Stimulated activated CD4-positive, alpha-beta T cell treated with anti-CD3 and anti-CD28 coated beads, Interleukin-1b, Interleukin-23, amount 100 ng/mL, for 48 hours (primary cell): Measurements from ENCODE around the gene ZNF723.
"Not testable (repeated sequence)": the region's sequence is repeated elsewhere in the genome, so short reads cannot be mapped to it uniquely, and the experiment has no call there.

Source experiments
- DNase-seq: peaks from one replicate; pipeline ENCODE4 v3.0.0-alpha.2; 2020

The ZNF723 gene

DNA sequence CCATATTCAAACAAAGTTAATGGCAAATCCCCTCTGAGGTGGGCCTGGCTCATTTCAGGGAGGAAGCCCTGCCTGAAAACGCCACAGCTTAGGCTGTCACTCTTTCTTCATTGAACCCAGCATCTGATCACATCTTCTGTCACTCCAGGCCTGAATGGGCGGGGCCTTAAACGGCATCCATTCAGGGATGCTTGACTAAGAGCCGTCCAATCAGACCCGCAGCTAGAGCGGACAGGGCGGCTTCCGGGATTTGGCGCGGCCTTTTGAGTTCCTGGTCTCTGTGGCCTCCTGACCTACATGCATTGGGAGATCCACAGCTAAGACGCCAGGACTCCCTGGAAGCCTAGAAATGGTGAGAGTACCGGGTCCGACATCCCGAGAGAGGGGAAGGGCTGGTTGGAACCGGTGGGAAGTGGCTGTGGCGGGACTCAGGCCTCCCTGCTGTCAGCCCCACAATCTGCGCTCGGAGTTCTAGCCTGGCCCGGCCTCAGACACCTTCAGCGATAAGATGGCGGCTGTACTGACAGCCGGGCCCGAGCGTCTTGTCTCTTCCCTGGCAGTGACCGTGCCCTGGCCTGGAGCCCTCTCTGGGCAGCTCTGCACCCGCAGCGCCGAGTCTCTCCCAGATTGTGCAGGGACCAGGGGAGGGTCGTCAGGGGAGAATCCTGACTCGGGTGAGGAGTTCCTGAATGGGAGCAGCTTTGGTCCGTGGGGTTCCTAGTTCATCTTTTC, at the start of gene ZNF723:
Gene ZNF723, plus strand, starts transcription at position 261 of the 732 bp plus-strand sequence. Its CDS starts 89 bp downstream, at position 350.
- no peak for DNase-seq

DNA sequence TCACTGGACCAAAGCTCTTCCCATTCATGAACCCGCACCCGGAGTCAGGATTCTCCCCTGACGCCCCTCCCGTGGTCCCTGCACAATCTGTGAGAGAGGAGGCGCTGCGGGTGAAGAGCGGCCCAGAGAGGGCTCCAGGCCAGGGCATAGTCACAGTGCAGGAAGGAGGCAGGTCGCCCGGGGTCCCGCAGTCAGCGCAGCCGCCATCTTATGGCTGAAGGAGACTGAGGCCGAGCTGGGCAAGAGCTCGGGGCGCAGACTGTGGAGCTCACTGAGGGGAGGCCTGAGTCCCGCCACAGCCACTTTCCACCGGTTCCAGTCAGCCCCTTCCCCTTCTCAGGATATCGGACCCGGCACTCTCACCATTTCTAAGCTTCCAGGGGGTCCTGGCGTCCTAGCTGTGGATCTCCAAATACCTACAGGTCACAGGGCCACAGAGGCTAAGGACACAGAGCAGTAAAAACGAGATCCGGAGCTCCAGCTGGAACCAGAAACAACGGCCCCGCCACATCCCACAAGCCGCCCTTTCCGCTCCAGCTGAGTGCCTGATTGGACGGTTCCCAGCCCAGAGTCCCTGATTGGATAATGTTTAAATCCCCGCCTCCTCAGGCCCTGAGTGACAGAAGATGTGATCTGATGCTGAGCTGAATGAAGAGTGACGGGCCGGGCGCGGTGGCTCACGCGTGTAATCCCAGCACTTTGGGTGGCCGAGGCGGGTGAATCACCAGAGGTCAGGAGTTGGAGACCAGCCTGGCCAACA, 48.3 kb upstream of the ZNF723 start, which contains the start of gene ZNF99:
Gene ZNF99, minus strand, starts transcription at position 501 of the 760 bp plus-strand sequence. Its CDS starts 135 bp downstream, at position 366.
- DNase-seq, result no peak

DNA sequence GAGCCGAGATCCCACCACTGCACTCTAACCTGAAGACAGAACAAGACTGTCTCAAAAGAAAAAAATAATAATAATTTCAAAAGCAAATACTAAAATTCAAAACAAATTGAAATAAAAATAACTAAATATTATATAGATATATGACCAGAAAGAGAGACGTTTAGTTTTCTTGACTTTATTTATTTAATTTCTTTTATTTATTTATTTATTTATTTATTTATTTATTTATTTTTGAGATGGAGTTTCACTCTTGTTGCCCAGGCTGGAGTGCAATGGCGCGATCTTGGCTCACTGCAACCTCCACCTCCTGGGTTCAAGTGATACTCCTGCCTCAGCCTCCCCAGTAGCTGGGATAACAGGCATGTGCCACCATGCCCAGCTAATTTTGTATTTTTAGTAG, 39.2 kb upstream of the ZNF723 start:
- not testable (repeated sequence) for DNase-seq

DNA sequence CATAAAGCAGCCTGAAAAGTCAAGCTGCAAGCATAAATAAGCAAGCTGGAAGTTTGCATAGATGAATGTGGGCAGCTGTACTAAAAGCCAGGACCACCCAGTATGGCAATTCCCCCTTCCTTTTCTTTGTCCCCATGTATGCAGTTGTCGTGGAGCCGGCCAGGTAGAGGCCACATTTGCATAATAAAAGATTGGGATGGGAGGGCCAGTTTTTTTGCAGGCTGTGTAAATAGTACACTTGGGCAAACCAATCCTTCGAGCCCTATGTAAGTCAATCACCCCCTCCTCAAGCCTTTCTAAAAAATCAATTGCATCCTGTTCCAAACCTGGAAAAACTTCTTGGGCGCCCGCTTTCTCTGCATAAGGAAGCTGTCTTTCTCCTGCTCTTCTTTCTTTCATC, 35.1 kb upstream of the ZNF723 start:
- no peak for DNase-seq

DNA sequence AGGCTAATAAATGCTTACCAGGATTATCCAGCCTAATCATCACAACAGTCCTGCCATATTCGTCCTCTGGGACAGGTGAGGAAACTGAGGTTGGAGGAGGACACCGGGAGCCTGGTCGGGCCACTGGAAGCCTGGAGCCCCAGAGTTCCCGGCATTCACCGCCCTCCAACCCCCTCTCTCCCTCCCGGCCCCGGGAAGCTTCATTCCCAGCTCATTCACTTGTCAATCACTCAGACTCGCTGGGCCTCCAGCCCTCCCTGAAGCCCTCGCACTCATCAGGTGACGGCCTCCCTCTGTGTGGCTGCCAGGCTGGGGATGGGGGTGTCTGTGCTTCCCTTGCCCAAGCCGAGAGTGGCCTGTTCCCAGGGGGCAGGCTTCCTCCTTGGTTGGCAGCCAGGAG, 25.7 kb upstream of the ZNF723 start:
- DNase-seq, result no peak

DNA sequence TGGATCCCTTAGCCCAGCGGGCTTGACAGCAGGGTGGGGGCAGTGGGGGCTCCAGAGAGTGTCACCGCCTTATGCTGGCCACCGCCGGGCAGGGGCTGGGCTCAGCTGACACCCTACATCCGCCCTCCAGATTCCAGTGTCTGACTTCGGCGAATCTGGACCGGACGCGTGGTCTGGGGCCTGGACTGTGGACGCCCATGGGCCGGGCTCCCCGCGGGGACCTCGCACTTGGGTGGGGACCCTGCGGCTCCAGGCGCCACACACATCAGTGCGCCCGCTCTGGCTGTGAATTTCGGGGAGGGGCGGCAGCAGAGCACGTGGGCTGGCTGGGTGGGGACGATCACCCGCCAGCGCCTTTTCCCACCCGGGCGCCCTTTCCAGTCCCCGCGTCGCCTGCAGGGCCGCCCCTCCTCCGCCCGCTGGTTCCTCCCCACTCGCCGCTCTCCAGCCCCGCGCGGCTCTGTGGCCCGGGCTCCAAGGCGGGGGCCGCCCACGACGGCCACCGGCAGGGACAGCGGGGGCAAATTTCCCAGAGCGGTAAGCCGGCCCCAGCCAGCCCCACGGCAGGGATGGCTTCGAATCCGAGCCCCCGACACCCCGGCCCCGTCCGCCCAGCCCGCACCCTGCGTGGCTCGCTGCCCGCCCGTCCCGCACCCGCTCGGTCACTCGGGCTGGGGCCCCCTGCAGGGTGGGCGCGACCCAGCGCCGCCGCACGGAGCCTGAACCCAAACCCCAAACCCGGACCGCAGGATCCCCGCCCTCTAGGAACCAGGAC, 24.8 kb upstream of the ZNF723 start:
- no peak for DNase-seq

DNA sequence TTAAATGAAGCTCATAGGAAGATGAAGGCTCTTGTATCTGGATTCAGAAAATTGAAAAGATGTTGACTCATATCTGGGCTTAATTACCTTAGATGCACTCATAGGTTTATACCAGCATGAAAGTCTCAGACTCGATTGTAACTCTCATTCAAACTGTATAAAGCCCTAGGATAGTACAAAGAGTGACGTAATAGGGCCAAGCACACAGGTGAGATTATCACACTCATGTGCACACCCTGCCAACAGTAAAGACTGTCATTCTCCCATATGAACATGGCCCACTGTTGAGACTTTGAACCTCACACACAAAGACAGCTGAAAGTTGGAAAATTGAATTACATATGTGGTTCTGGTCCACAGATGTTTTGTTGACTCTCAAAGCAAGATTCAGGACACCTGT, 18.0 kb upstream of the ZNF723 start:
- DNase-seq, result no peak

DNA sequence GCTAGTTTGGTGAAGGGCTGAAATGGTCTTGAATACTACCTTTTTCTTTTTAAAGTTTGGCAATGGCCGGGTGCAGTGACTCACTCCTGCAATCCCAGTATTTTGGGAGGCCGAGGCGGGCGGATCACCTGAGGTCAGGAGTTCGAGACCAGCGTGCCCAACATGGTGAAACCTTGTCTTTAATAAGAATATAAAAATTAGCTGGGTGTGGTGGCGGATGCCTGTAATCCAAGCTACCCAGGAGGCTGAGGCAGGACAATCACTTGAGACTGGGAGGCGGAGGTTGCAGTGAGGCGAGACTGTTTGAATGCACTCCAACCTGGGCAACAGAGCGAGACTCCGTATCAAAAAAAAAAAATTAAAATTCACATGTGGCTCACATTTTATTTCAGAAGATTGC, 880 bp upstream of the ZNF723 start:
- DNase-seq, result no peak

DNA sequence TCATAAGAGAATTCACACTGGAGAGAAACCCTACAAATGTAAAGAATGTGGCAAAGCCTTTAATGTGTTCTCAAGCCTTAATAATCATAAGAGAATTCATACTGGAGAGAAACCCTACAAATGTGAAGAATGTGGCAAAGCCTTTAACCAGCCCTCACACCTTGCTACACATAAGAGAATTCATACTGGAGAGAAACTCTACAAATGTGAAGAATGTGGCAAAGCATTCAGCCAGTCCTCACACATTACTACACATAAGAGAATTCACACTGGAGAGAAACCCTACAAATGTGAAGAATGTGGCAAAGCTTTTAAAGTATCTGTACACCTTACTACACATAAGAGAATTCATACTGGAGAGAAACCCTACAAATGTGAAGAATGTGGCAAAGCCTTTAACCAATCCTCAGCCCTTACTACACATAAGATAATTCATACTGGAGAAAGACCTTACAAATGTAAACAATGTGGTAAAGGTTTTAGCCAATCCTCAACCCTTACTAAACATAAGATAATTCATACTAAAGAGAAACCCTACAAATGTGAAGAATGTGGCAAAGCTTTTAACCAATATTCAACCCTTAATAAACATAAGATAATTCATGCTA, 25.7 kb downstream of the ZNF723 start:
- not testable (repeated sequence) for DNase-seq

DNA sequence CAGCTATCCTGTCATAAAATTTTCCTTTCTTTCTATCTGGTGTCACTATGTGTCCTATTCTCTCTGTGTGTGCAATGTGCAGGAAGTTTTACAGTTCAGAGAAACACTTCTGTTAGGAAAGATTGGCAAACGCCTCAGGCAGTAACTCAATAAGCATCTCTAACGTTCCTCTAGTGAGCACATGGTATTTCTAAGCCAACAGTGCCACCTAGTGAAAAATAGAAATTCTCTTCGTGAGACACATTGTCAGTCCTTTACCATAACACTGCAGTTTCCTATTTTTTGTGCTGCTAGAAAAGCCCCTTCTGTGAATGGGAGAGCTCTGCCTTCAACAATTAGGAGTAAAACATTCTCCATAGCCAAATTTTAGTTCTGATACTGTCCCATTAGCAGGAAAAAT, 50.7 kb downstream of the ZNF723 start:
- DNase-seq, result no peak

DNA sequence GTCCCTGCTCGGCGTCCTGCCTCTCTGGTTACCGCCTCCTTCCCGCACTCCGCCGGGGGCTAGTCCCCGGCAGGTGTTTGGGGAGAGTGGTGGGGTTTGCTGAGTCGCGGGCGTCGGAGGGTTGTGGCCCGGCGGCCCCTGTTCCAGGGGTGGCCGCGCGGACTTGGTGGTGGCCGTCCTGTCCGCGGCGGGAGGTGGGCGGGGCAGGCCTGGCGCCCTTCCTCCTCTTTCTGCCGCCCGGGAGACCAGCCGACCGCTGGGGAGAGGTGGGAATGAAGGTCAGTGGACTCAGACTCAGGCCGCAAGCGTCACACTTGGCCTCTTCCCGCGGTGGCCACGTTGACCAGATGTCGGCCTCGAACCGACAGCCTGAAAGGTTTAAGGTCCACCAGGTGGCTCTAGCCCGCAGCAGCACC, 61.8 kb downstream of the ZNF723 start:
- DNase-seq, result no peak

DNA sequence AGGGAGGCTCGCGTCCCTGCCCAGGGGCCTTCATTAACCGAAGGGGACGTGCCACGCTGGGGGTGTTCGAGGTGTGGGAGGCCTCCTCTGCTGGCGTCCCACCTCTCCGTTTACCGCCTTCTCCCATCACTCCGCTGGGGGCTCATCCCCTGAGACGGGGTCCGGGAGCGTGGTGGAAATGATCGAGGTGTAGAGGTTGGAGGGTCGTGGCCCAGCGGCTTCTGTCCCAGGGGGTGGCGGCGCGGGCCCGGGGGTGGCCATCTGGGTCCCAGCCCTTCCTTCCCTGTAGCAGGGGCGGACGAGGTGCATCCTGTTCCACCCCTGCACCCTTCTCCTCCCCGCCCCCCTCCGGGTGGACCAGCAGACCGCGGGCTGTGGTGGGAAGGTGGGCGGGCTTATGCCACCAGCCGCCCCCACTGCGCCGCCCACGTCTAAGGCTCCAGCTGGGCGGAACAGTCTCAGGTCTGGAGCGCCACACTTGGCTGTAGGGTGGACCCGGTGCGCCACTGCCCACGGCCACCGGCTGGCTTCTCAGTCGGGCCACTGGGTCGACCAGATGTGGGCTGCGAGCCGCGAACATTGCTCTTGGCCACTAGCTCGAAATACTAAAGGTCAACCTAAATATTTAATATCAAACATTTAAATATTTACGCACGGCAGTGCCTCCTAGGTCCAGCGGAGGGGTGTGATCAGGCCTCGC, 69.5 kb downstream of the ZNF723 start:
- DNase-seq, result no peak
